Measurements from ENCODE around the gene DPYSL4. TPM values are rescaled to one million over a fixed set of nuclear protein-coding genes. Genes with fewer than 3 reads are reported as not detected.

DPYSL4 gene
- total and polyA plus RNA-seq, 3 donors from 2014 or later = 11.7 to 21.0 (median 13.9) TPM

GRCh38 chr10:132206806-132207535 is 20.2 kb downstream of the DPYSL4 start:
- H3K27ac ChIP-seq = no peak overlapping the region
- 88% methylated on average over 17 to 29 of the region's 29 CpGs for WGBS, 2 donors
- H3K27me3 ChIP-seq = no peaks in the 10 kb centered on the region
- DNase-seq = no peak
- no peaks in the 10 kb centered on the region for H3K36me3 ChIP-seq (ENCODE audit: low read depth, missing control alignments)
- H3K4me1 ChIP-seq = no peaks in the 10 kb centered on the region
- H3K4me3 ChIP-seq = no peak overlapping the region
- H3K9me3 ChIP-seq = no peaks in the 10 kb centered on the region
- no peak for TF ChIP-seq POLR2A (IDR thresholded peaks at IDR 0.05)
- TF ChIP-seq, protein P1, sequence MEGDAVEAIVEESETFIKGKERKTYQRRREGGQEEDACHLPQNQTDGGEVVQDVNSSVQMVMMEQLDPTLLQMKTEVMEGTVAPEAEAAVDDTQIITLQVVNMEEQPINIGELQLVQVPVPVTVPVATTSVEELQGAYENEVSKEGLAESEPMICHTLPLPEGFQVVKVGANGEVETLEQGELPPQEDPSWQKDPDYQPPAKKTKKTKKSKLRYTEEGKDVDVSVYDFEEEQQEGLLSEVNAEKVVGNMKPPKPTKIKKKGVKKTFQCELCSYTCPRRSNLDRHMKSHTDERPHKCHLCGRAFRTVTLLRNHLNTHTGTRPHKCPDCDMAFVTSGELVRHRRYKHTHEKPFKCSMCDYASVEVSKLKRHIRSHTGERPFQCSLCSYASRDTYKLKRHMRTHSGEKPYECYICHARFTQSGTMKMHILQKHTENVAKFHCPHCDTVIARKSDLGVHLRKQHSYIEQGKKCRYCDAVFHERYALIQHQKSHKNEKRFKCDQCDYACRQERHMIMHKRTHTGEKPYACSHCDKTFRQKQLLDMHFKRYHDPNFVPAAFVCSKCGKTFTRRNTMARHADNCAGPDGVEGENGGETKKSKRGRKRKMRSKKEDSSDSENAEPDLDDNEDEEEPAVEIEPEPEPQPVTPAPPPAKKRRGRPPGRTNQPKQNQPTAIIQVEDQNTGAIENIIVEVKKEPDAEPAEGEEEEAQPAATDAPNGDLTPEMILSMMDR (IDR thresholded peaks at IDR 0.05) = no peak
- intact Hi-C loops (cut with DNase I; ENCODE audit: low total_unique reads) = no loop called here

GRCh38 chr10:132207536-132208461 is 21.1 kb downstream of the DPYSL4 start:
- H3K27me3 ChIP-seq = no peaks in the 10 kb centered on the region
- TF ChIP-seq POLR2A (IDR thresholded peaks at IDR 0.05) = no peak
- TF ChIP-seq, protein P1 (IDR thresholded peaks at IDR 0.05) = no peak
- 86 to 88% methylated on average over 37 to 48 of the region's 48 CpGs for WGBS, 2 donors
- H3K36me3 ChIP-seq (ENCODE audit: low read depth, missing control alignments) = no peaks in the 10 kb centered on the region
- H3K27ac ChIP-seq = no peak overlapping the region
- H3K4me3 ChIP-seq = no peak overlapping the region
- no peaks in the 10 kb centered on the region for H3K4me1 ChIP-seq
- no peak for DNase-seq
- intact Hi-C loops (cut with DNase I; ENCODE audit: low total_unique reads) = no loop called here
- H3K9me3 ChIP-seq = no peaks in the 10 kb centered on the region

- WGBS, 2 donors = 78 to 89% methylated on average over 8 to 17 of the region's 17 CpGs
- Histone ChIP-seq H3K27me3 (no peaks in the 10 kb centered on the region), H3K4me1 (no peaks in the 10 kb centered on the region), H3K4me3 (no peak overlapping the region), H3K27ac (no peak overlapping the region), H3K9me3 (no peaks in the 10 kb centered on the region), H3K36me3 (ENCODE audit: low read depth, missing control alignments) (no peaks in the 10 kb centered on the region)
- DNase-seq = no peak
- TF ChIP-seq, protein P1 (IDR thresholded peaks at IDR 0.05) = no peak
- TF ChIP-seq POLR2A (IDR thresholded peaks at IDR 0.05) = no peak
- intact Hi-C loops (cut with DNase I; ENCODE audit: low total_unique reads) = no loop called here
Observed at GRCh38 chr10:132208462-132209050, 21.8 kb downstream of the DPYSL4 start.

- Histone ChIP-seq H3K9me3 (no peaks in the 10 kb centered on the region), H3K36me3 (ENCODE audit: low read depth, missing control alignments) (no peaks in the 10 kb centered on the region), H3K4me3 (no peak overlapping the region), H3K27me3 (no peaks in the 10 kb centered on the region), H3K27ac (no peak overlapping the region), H3K4me1 (no peaks in the 10 kb centered on the region)
- TF ChIP-seq, protein P1 (IDR thresholded peaks at IDR 0.05) = no peak
- no peak for TF ChIP-seq POLR2A (IDR thresholded peaks at IDR 0.05)
- WGBS, 2 donors = 96 to 97% methylated on average over 11 to 14 of the region's 14 CpGs
- intact Hi-C loops (cut with DNase I; ENCODE audit: low total_unique reads) = no loop called here
- no peak for DNase-seq
Observed at GRCh38 chr10:132209130-132209529, 22.4 kb downstream of the DPYSL4 start.

All from testis (tissue), 3 donors.